ENCODE results near the gene TBC1D22A. TPM values are rescaled to one million over a fixed set of nuclear protein-coding genes. Genes with fewer than 3 reads are reported as not detected.

TBC1D22A gene
- total RNA-seq, 1 donor from 2014 or later, result 23.2 TPM

DNA sequence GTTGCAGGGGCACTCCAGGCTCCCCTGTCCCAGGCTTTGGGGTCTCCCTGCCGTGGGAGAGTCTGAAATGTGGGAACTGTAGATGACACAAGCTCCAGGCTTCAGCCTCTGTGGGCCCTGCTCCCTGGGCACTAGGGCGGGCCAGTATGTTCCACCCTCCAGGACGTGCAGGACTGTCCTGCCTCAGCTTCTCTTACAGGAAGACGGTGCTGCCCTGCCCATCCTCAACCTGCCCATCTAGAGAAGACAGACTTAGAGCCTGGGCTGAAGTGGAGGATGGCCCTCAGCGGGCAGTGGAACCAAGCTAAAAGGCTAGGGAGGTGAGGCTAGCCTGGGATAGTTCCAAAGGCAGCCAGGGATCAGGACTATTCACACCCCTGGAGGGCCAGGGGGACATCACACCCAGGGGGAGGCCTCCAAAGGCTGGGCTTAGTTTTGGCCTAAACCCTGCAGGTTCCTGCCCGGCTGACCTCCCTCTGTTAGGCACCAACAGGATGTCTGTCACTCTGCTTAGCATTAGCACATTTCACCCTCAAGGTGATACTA lies 20.4 kb upstream of the TBC1D22A start:
- peaks cover 12% of the 10 kb centered on the region for H3K27me3 Mint-ChIP-seq
- peaks cover 11% of the 10 kb centered on the region for H3K4me1 Mint-ChIP-seq (ENCODE audit: low read depth)
- no peak overlapping the region for H3K4me3 Mint-ChIP-seq (ENCODE audit: low read depth)
- H3K9me3 Mint-ChIP-seq (ENCODE audit: low read depth), result no peaks in the 10 kb centered on the region
- no peak for DNase-seq (ENCODE audit: low spot score, unreplicated experiment)
- TF ChIP-seq, protein P1, sequence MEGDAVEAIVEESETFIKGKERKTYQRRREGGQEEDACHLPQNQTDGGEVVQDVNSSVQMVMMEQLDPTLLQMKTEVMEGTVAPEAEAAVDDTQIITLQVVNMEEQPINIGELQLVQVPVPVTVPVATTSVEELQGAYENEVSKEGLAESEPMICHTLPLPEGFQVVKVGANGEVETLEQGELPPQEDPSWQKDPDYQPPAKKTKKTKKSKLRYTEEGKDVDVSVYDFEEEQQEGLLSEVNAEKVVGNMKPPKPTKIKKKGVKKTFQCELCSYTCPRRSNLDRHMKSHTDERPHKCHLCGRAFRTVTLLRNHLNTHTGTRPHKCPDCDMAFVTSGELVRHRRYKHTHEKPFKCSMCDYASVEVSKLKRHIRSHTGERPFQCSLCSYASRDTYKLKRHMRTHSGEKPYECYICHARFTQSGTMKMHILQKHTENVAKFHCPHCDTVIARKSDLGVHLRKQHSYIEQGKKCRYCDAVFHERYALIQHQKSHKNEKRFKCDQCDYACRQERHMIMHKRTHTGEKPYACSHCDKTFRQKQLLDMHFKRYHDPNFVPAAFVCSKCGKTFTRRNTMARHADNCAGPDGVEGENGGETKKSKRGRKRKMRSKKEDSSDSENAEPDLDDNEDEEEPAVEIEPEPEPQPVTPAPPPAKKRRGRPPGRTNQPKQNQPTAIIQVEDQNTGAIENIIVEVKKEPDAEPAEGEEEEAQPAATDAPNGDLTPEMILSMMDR (IDR thresholded peaks at IDR 0.05; ENCODE audit: unreplicated experiment), result no peak
- H3K27ac Mint-ChIP-seq, result no peak overlapping the region
- H3K36me3 Mint-ChIP-seq (ENCODE audit: insufficient read depth), result no peaks in the 10 kb centered on the region

DNA sequence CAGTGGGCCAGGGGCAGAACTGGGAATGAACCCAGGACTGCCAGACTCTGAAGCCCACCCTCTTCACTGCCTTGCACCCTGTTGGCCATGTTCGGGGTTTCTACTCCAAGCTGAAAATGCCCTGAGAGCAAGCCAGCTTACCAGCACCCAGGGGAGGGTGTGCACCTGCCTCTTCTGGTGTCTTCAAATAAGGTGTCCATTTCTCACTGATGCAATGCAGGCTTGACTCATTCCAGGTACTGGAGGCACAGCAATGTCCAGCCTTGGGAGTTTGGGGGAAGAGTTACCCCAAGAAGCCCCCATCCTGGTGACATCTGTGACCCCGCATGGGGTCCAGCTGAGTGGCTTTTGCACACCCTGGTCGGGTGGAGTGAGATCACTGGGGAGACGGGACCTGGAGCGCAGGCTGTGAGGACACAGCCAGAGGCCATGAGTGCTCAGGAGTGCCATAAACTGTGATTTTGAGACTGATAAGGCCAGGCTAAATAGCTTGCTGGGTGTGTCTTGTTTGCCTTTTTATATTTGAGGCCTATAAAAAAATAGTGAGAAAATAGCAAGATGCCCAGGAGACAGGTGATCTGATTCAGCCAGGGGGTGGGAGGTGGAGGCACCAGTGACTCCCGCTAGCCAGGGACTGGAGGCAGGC lies 19.8 kb upstream of the TBC1D22A start:
- Mint-ChIP-seq H3K9me3 (ENCODE audit: low read depth) (no peaks in the 10 kb centered on the region), H3K27ac (no peak overlapping the region), H3K27me3 (peaks cover 18% of the 10 kb centered on the region), H3K4me3 (ENCODE audit: low read depth) (no peak overlapping the region), H3K4me1 (ENCODE audit: low read depth) (peaks cover 7% of the 10 kb centered on the region), H3K36me3 (ENCODE audit: insufficient read depth) (no peaks in the 10 kb centered on the region)
- DNase-seq (ENCODE audit: low spot score, unreplicated experiment), result no peak
- TF ChIP-seq, protein P1 (IDR thresholded peaks at IDR 0.05; ENCODE audit: unreplicated experiment), result no peak

DNA sequence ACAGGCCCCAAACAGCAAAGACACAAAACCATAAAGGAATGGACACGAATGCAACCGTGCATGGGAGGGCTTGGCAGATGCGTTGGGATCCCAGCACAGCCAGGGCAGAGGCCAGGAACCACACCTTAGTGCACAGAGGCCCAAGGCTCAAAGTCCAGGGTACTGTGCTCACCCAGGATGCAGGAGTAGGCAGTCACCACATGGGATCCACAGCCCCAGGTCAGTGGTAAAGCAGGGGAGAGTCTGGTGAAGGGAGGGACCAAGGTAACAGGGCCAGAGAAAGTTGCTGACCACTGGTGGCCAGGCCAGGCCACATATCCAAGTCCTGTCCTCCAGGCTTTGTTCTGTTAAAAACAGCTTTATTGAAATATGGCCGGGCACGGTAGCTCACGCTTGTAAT lies 17.9 kb upstream of the TBC1D22A start:
- Mint-ChIP-seq H3K4me1 (ENCODE audit: low read depth) (peaks cover 6% of the 10 kb centered on the region), H3K9me3 (ENCODE audit: low read depth) (no peaks in the 10 kb centered on the region), H3K27ac (no peak overlapping the region), H3K4me3 (ENCODE audit: low read depth) (no peak overlapping the region), H3K27me3 (peaks cover 29% of the 10 kb centered on the region), H3K36me3 (ENCODE audit: insufficient read depth) (no peaks in the 10 kb centered on the region)
- DNase-seq (ENCODE audit: low spot score, unreplicated experiment), result no peak
- TF ChIP-seq, protein P1 (IDR thresholded peaks at IDR 0.05; ENCODE audit: unreplicated experiment), result no peak

DNA sequence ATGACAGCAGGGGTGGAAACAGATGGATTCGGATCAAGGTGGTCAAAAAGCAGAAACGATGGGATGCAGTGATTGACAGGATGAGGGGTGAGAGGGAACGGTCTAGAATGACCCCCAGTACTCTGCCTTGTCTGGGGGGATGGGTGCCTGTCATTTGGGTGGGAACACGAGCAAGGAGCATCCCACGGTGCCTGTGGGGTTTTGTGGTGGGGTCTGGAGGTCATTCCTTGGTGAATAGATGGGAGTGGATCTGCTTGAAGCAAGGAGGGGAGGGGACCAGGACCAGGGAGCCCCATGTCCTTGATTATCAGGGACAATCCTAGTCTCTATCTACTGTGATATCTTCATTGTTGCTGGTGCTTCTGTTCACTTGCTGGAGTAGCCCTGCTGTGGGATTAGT lies 16.3 kb upstream of the TBC1D22A start:
- DNase-seq (ENCODE audit: low spot score, unreplicated experiment), result no peak
- Mint-ChIP-seq H3K4me3 (ENCODE audit: low read depth) (no peak overlapping the region), H3K4me1 (ENCODE audit: low read depth) (peaks cover 3% of the 10 kb centered on the region), H3K27me3 (peaks cover 38% of the 10 kb centered on the region), H3K9me3 (ENCODE audit: low read depth) (no peaks in the 10 kb centered on the region), H3K27ac (no peak overlapping the region), H3K36me3 (ENCODE audit: insufficient read depth) (no peaks in the 10 kb centered on the region)
- TF ChIP-seq, protein P1 (IDR thresholded peaks at IDR 0.05; ENCODE audit: unreplicated experiment), result no peak

DNA sequence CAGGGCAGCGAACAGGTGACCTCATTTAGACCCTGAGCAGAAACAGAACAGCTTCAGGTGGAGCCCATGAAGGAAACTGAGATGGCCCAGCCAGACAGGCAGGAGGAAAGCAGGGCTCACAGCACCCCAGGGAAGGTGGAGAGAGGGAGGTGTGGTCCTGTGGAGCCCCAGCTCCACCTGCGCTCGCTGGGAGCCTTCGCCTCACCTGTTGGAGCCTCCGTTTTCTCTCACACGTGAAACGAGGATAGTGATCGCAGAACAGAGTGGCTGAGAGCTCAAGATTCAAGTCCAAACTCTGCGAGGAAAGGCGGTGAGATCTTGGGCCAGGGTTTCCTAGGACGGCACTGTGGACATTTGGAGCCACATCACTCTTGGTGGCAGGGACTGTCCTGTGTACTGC lies 15.8 kb upstream of the TBC1D22A start:
- TF ChIP-seq, protein P1 (IDR thresholded peaks at IDR 0.05; ENCODE audit: unreplicated experiment), result no peak
- H3K9me3 Mint-ChIP-seq (ENCODE audit: low read depth), result no peaks in the 10 kb centered on the region
- peaks cover 39% of the 10 kb centered on the region for H3K27me3 Mint-ChIP-seq
- DNase-seq (ENCODE audit: low spot score, unreplicated experiment), result no peak
- H3K4me1 Mint-ChIP-seq (ENCODE audit: low read depth), result peaks cover 3% of the 10 kb centered on the region
- no peaks in the 10 kb centered on the region for H3K36me3 Mint-ChIP-seq (ENCODE audit: insufficient read depth)
- H3K27ac Mint-ChIP-seq, result no peak overlapping the region
- no peak overlapping the region for H3K4me3 Mint-ChIP-seq (ENCODE audit: low read depth)

Data from progenitor cell of endocrine pancreas (in vitro differentiated cells).